GM12891 (cell line): ENCODE measurements around the gene RNF144A.

Experiments used
- POLR2A ChIP-seq: IDR thresholded peaks from 2 replicates; pipeline ENCODE4 v1.6.1; 2011; ENCODE audit warnings: low read depth, low read length, control low read depth
- POLR2AphosphoS5 ChIP-seq: IDR thresholded peaks from 2 replicates; pipeline ENCODE4 v1.6.1; 2011; ENCODE audit warnings: low read depth, low read length, control low read depth
- SPI1 ChIP-seq: IDR thresholded peaks from 2 replicates; pipeline ENCODE4 v1.6.1; 2011; ENCODE audit warnings: low read depth, low read length, control low read depth

DNA sequence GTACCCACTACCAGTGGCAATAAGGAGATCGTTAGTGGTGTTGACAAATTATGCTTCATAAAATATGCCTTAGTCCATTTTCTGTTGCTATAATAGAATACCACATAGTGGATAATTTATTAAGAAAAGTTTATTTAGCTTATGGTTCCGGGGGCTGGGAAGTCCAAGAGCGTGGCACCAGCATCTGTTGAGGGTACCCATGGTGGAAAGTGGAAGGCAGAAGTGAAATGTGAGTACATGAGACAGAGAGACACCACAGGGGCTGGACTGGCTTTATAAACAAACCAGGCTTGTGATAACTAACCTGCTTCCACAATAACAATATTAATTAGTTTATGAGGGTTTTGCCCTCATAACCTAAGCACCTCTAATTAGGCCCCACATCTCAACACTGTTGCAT lies 146.6 kb downstream of the RNF144A start:
- TF ChIP-seq POLR2AphosphoS5 (no peak), SPI1 (no peak), POLR2A (no peak)
